ENCODE measurements around the gene CYTH1. TPM values are rescaled to one million over a fixed set of nuclear protein-coding genes. Genes with fewer than 3 reads are reported as not detected.

Gene CYTH1
- total RNA-seq, 4 donors from 2014 or later: 88.3 to 262 (median 109) TPM

DNA sequence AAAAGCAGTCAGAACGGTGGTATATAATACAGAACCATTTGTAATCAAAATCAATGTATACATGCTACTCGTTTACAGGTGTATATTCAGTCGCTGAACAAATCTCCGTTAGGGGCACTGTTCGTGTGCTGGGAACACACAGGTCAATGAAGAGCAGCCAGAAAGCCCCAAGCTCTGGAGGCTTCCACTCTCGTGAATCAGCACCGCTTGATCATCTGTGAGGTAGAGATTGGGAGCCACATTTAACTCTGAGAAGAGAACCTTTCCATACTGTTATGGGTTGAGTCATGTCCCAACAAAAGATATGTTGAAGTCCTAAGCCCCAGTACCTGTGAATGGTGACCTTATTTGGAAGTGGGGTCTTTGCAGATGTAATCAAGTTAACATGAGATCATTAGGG lies 5.4 kb upstream of the CYTH1 start:
- H3K27me3 ChIP-seq: no peaks in the 10 kb centered on the region
- DNase-seq: no peak
- no peak overlapping the region for H3K27ac ChIP-seq
- no peak overlapping the region for H3K4me3 ChIP-seq
- peaks cover 0 to 13% (median 2%) of the 10 kb centered on the region in 4 donors for H3K4me1 ChIP-seq
- no peaks in the 10 kb centered on the region for H3K36me3 ChIP-seq
- no peak for TF ChIP-seq POLR2A (IDR thresholded peaks at IDR 0.05)
- TF ChIP-seq, protein P1, sequence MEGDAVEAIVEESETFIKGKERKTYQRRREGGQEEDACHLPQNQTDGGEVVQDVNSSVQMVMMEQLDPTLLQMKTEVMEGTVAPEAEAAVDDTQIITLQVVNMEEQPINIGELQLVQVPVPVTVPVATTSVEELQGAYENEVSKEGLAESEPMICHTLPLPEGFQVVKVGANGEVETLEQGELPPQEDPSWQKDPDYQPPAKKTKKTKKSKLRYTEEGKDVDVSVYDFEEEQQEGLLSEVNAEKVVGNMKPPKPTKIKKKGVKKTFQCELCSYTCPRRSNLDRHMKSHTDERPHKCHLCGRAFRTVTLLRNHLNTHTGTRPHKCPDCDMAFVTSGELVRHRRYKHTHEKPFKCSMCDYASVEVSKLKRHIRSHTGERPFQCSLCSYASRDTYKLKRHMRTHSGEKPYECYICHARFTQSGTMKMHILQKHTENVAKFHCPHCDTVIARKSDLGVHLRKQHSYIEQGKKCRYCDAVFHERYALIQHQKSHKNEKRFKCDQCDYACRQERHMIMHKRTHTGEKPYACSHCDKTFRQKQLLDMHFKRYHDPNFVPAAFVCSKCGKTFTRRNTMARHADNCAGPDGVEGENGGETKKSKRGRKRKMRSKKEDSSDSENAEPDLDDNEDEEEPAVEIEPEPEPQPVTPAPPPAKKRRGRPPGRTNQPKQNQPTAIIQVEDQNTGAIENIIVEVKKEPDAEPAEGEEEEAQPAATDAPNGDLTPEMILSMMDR (IDR thresholded peaks at IDR 0.05): no peak
- H3K9me3 ChIP-seq: no peaks in the 10 kb centered on the region

DNA sequence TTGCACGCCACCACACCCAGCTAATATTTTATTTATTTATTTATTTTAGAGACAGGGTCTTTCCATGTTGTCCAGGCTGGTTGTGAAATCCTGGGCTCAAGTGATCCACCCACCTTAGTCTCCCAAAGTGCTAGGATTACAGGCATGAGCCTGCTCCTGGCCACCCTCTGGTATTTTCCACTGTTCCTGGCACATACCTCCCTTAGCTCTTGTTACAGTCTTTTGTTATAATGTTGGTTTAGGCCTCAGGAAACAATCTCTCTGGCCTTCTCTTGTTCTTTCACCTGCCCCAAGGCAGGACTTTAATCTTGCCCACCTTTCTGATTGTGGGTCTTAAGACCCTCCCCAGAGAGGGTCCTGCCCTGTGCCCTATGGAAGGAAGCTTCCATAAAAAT lies 3.6 kb upstream of the CYTH1 start:
- TF ChIP-seq, protein P1 (IDR thresholded peaks at IDR 0.05): no peak
- TF ChIP-seq POLR2A (IDR thresholded peaks at IDR 0.05): no peak
- no peaks in the 10 kb centered on the region for H3K27me3 ChIP-seq
- no peaks in the 10 kb centered on the region for H3K9me3 ChIP-seq
- H3K4me1 ChIP-seq: peaks cover 0 to 19% (median 2%) of the 10 kb centered on the region in 4 donors
- H3K4me3 ChIP-seq: no peak overlapping the region
- H3K27ac ChIP-seq: peak overlapping the region in 1 of 4 donors; percentile 38
- H3K36me3 ChIP-seq: no peaks in the 10 kb centered on the region
- no peak for DNase-seq

DNA sequence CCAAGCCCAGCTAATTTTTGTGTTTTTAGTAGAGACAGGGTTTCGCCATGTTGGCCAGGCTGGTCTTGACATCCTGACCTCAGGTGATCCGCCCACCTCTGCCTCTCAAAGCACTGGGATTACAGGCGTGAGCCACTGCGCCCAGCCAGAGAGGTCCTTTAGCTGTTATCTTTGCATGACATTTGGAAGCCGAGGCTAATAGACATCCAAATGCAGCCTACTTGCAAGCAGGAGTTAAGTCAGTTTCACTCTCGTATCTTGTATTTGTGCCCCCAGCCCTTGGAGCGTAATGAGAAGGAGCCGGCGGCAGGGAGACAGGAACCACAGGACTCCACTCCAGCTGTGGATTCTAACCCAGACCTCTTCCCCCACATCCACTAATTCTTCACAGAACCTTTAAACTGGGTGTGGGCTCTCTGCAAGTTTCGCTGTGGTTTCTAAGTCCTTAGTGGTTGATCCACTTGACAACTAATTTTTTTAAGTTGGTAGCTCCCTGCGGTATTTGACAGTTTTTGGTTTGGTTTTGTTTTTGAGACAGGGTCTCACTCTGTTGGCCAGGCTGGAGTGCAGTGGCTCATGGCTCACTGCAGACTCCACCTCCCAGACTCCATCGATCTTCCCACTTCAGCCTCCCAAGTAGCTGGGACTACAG lies 3.1 kb upstream of the CYTH1 start:
- H3K27ac ChIP-seq: peak overlapping the region in 1 of 4 donors; percentile 38
- no peaks in the 10 kb centered on the region for H3K9me3 ChIP-seq
- peaks cover 0 to 22% (median 2%) of the 10 kb centered on the region in 4 donors for H3K4me1 ChIP-seq
- H3K36me3 ChIP-seq: no peaks in the 10 kb centered on the region
- no peak overlapping the region for H3K4me3 ChIP-seq
- no peaks in the 10 kb centered on the region for H3K27me3 ChIP-seq
- DNase-seq: peak in 1 of 3 donors; percentile 43
- no peak for TF ChIP-seq POLR2A (IDR thresholded peaks at IDR 0.05)
- TF ChIP-seq, protein P1 (IDR thresholded peaks at IDR 0.05): no peak

DNA sequence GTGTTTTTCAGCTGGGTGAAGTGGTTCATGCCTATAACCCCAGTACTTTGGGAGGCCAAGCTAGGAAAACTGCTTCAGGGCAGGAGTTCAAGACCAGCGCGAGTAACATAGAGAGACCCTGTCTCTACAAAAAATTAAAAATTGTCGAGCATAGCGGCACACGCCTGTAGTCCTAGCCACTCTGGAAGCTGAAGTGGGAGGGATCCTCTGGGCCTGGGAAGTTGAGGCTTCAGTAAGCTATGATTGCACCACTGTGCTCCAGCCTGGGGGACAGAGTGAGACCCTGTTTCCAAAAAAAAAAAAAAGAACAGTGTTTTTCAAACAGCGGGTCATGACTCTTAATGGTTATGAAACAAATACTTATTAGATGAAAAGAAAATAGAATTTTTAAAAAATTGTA lies 2.3 kb upstream of the CYTH1 start:
- Histone ChIP-seq H3K36me3 (no peaks in the 10 kb centered on the region), H3K4me3 (no peak overlapping the region), H3K27ac (peak overlapping the region in 3 of 4 donors; percentile 8 to 18 (median 11)), H3K9me3 (no peaks in the 10 kb centered on the region), H3K27me3 (no peaks in the 10 kb centered on the region), H3K4me1 (peaks cover 0 to 21% (median 4%) of the 10 kb centered on the region in 4 donors)
- DNase-seq: no peak
- TF ChIP-seq, protein P1 (IDR thresholded peaks at IDR 0.05): no peak
- no peak for TF ChIP-seq POLR2A (IDR thresholded peaks at IDR 0.05)

DNA sequence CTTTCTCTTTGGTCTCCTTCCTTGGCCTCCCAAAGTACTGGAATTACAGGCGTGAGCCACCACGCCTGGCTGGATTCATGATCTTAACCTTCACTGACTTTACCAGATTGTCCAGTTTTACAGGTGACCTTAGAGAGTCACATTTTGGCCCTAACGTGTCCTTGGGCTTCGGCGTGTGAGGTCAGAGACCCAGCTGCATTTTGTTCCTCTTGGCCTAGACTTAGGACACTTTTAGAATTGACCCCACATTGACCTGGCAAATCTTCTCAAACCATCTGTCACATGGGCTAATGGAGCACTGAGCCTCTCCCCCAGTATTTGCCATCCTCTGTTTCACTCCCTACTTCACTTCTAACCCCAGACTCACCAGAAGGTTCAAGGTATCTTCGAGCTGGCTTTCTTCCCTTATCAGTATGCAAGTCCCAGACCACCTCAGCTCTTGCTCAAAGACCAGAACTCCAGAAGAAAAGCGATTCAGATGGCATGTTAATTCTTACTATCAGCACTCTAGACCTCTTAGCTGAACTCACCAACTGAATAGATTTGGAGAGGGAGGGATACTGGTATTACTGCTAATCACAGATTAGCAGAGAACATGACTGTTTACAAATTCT lies 1.7 kb upstream of the CYTH1 start:
- no peaks in the 10 kb centered on the region for H3K36me3 ChIP-seq
- no peaks in the 10 kb centered on the region for H3K9me3 ChIP-seq
- DNase-seq: no peak
- H3K4me1 ChIP-seq: peaks cover 0 to 20% (median 4%) of the 10 kb centered on the region in 4 donors
- no peaks in the 10 kb centered on the region for H3K27me3 ChIP-seq
- H3K27ac ChIP-seq: peak overlapping the region in 3 of 4 donors; percentile 8 to 18 (median 11)
- no peak overlapping the region for H3K4me3 ChIP-seq
- no peak for TF ChIP-seq POLR2A (IDR thresholded peaks at IDR 0.05)
- TF ChIP-seq, protein P1 (IDR thresholded peaks at IDR 0.05): no peak

All from Peyer's patch (tissue), 4 donors.